ENCODE measurements around the gene MTLN. TPM values are rescaled to one million over a fixed set of nuclear protein-coding genes. Genes with fewer than 3 reads are reported as not detected.
"Not testable (repeated sequence)": the region's sequence is repeated elsewhere in the genome, so short reads cannot be mapped to it uniquely, and the experiment has no call there.

The MTLN gene, protein sequence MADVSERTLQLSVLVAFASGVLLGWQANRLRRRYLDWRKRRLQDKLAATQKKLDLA
- 55.0 TPM for polyA plus RNA-seq (ENCODE audit: insufficient read length)

DNA sequence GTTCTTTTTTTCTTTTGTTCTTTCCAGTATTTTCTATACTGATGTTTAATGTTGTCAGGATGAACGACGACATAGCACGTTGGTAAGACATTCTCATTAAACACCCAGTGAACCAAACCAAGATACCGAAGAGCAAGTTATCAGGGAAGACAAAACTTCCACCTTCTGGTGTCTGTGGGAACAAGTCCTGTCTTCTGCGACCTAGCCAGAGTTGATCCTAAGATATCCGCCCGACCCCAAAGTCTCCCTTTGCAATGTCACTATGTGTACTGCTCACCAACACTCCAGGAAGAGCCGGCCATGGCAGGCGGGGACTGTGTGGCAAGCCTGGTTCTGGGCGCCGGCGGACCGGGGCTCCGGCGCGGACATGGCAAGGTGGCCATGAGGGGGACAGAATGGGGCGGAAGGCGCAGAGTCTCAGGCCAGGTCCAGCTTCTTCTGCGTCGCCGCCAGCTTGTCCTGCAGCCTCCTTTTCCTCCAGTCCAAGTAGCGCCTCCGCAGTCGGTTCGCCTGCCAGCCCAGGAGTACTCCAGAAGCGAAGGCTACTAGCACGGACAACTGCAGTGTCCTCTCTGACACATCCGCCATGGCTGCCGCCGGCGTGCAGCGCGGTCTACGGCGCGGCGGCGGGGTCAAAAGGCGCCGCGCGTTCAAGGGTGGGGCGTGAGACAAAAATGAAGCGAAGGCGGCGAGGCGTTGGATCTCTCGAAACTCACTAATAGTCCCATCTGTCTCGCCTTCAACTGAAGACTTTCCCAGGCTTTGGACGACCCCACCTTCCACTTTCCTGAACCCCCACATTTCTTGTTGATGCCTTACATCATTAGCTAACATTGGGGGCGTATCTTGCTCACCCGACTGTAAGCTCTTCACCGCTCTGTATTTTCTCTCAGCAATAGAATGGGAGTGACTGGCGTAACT, at the start of gene MTLN:
Gene MTLN, minus strand, starts transcription at position 610 of the 921 bp plus-strand sequence. Its CDS starts 22 bp downstream, at position 588.
- DNase-seq, result peak; percentile 90

- DNase-seq, result not testable (repeated sequence)
Measured at GRCh38 chr2:110261910-110262309, 49.6 kb upstream of the MTLN start.

DNA sequence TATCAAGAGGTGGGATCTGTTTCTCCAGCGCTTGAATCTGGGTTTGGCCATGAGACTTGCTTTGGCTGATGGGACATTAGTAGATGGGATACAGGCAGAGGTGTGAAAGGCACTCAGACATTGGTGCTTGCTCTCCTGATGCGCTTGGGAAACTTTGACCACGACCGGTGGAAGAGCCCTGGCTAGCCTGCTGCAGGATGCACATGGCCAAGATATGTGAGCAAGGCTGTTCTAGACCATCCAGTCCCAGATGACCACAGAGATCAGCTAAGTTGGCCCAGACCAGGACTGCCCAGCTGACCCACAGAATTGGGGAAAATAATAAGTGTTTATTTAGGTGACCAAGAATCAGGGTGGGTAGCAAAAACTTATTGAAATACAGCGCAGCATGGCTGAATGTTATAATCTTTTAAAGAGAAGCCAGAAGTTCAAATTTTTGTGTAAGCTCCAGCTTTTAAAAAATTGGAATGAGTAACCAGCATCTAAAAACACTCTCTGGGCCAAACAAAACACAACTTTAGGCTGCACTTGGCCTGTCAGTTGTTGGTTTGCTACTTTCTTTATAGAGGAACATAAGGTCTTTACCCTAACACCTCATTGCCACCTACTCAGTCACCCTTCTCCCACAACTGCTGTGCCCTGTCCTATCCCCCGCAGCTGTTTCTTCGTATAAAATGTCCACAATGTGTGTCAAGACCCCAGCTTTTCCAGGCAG, 35.9 kb upstream of the MTLN start:
- DNase-seq, result not testable (repeated sequence)

DNA sequence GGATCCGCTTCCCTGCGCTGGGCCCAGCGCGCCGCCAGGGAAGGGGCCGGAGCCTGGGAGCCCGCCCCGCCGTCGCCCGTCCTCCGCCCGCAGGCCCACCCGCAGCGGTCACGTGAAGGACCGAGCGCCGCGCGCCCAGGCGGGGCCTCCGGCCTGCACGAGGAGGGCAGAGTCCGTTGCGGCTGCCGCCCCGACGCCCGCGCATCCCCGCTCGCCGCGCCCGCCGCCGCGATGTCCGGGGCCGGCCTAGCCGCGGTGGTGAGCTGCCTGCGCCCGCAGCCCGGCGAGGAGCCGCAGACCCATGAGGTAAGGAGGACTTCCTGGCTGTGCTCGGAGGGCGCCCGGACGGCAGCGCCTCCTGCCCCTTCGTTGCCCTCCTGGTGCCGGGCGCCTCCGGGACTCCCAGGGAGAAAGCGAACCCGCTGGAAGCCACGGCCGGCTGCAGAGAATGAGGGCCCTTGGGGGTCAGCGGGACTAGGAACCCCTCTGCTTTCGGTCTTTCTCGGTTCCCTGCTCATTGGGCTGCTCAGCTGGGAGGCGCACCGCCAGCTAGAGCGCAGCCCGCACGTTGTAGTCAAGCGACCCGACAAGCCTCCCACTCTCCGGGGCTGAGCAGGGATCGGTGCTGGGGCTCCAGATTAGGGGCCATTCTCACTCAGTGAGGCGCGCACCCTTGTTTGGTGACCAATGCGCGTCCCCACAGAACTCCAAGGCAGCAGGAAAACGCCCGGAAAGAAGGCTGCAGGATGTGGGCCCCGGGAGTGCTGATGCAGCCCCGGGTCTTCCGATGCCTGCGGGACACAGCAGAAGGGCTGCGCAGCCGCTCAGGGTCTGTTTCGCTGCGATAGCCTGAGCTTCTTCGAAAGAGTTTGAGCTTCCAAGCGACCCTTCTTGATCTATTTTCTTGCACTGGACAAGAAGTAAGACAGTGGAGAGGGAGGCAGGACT, 33.4 kb upstream of the MTLN start:
- not testable (repeated sequence) for DNase-seq

- DNase-seq, result not testable (repeated sequence)
Measured at GRCh38 chr2:110243283-110243682, 30.9 kb upstream of the MTLN start.

GRCh38 chr2:110234514-110234913, 22.2 kb upstream of the MTLN start:
- DNase-seq, result not testable (repeated sequence)

DNA sequence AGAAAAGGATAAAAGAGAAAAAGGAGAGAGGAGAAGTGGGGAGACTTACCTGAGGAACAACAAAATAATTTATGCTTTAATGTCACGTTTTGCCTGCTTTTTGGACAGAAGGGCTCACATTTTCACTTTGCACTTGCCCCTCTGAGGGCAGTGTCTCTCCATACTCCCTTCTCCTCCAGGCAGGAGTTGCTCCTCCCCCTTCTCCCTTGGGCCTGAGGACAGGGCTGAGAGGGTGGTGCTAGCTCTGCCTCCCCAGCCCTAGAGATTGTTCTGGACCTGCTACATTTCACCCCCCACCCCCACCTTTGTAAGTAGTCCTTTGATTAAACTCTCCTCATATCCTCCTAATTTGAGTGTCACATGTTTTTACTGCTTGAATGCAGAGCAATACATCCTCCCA, 17.5 kb upstream of the MTLN start:
- DNase-seq, result not testable (repeated sequence)

DNA sequence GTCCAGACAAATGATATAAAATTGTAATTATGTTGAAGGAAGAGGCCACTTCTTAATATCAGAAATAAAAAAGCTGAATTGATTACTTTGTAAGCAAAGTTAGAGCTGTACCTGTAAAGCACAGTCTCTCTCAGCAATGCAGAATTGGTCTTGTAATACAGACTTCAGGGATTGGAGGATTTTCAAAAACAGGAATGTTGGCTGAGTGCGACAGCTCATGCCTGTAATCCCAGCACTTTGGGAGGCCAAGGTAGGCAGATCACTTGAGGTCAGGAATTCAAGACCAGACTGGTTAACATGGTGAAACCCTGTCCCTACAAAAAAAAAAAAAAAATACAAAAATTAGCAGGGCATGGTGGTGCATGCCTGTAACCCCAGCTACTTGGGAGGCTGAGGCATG, 10.3 kb upstream of the MTLN start:
- DNase-seq, result not testable (repeated sequence)

- DNase-seq, result no peak
Measured at GRCh38 chr2:110221938-110222337, 9.6 kb upstream of the MTLN start.

DNA sequence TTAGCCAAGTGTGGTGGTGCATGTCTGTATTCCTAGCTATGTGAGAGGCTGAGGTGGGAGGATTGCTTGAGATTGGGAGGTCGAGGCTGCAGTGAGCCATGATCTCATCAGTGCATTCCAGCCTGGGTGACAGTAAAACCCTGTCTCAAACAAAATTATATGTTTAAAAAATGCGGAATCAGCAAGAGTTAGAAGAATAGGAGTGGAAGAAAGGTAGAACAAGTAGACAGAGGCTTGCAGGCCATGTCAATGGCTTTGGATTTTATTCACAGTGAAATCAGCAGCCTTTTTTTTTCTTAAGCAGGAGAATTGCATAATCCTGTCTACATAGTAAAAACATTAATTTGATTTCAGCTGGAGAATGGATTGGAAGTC, 7.8 kb upstream of the MTLN start:
- no peak for DNase-seq

DNA sequence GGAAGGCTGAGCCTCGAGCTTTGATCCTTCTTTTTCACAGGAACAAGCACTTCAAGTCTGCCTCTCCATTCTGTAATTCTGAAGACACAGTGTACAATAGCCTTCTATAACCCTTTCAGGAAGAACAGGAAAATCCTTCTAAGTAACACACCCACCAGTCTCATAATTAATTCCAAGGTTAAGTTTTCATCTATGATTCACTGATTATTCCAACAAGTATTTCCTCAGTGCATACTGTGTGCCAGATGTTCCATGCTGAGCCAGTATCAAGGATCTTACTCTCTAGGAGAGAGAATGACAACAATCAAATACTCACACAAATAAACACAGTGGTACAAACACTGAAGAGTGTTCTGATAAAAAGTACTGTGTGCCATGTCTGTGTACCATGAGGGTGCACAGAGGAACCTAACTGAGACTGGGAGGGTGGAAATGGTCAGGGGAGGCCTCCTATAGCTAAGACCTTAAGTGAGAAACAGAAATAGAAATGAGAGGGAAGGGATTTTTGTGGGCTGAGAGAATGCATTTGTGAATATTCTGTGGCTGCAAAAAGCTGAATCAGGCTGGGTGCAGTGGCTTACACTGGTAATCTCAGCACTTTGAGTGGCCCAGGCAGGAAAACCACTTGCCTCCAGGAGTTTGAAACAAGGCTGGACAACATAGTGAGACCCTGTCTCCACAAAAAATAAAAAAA, 7.3 kb upstream of the MTLN start:
- no peak for DNase-seq

DNA sequence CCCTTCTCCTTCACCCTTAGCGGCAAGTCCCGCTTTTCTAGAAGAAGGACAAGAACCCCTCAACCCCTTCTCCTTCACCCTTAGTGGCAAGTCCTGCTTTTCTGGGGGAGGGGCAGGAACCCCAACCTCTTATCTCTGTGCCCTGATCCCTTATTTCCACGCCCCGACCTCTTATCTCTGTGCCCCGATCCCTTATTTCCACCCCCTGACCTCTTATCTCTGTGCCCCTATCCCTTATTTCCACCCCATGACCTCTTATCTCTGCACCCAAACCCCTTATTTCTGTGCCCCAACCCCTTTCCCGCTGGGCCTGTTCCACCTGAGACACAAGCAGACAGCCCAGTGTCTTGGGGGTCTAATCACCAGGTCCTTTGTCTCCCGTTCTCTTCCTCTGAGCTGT, 6.5 kb upstream of the MTLN start:
- DNase-seq, result not testable (repeated sequence)

- DNase-seq, result no peak
Measured at GRCh38 chr2:110216803-110217202, 4.5 kb upstream of the MTLN start.

DNA sequence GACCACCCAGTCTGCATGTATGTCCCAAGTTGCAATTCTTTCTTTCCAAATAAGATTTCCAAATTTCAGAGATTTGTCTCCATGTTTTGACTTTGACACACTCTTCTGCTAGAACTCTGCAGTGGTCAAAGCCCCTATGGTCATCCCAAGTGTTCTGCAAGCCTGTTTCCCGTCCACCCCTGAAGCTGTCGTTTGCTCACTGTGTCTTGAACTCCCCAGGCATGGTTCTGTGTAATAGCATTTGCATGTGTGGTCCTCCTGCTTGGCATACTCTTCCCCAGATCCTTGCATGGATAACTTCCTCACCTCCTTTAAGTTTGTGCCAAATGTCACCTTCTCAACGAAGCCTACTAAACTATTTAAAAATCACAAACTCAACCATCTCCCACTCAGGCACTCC, 3.9 kb upstream of the MTLN start:
- DNase-seq, result no peak

GRCh38 chr2:110215566-110216158, 3.3 kb upstream of the MTLN start:
- DNase-seq, result no peak

- DNase-seq, result no peak
Measured at GRCh38 chr2:110215091-110215490, 2.7 kb upstream of the MTLN start.

GRCh38 chr2:110213522-110213921, 1.2 kb upstream of the MTLN start:
- DNase-seq, result not testable (repeated sequence)

DNA sequence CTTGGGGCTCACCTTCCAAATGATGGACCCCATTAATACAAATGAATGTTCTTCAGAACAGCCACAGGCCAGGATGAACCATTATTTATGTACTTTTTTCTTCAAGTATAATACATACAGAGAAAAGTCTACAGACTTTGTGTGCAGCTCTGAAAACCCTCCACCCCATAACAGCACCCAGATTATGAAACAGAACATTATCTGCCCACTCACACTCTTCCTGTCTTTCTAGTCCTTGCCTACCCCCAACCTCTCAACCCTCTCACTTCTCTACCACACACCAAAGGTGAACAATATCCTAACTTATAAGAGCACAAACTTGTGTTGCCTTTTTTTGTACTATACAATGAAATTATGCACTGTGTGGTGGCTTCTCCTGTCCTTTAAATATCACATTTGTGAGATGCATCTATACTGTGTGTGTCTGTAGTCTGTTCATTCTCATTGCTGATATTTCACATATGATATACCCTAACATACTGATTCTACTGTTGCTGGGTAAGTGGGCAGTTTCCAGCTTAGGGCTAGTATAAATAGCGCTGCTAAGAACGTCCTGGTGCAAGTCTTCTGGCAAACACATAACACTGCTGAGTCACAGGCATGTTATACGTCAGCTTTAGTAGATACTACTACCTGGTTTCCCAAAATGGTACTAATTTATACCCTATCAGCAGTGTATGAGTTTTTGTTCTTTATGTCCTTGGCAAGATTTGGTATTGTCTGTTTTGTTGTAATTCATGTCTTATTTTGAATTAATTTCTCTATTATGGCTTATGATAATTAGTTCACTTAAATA, 6.5 kb downstream of the MTLN start:
- no peak for DNase-seq

GRCh38 chr2:110204408-110205385, 7.7 kb downstream of the MTLN start, which contains the start of gene NPHP1:
Gene NPHP1 (minus strand): TSS chr2:110205013. CDS start chr2:110204968, 45 bp downstream.
- peak; percentile 88 for DNase-seq

All from hindlimb muscle (tissue), 1 donor.